Measurements from ENCODE around the gene PDSS2. TPM values are rescaled to one million over a fixed set of nuclear protein-coding genes. Genes with fewer than 3 reads are reported as not detected.
A peak's percentile ranks its signal among the peaks of the same experiment; 100 is the strongest.
"Not testable (repeated sequence)": the region's sequence is repeated elsewhere in the genome, so short reads cannot be mapped to it uniquely, and the experiment has no call there.

The PDSS2 gene
- total RNA-seq, 1 donor from 2014 or later, result 16.2 TPM

- no peak for TF ChIP-seq CTCF (IDR thresholded peaks at IDR 0.05)
- H3K4me3 ChIP-seq, result no peak overlapping the region
- no peak for ATAC-seq
Measured at GRCh38 chr6:107205058-107205998, 254.0 kb downstream of the PDSS2 start.

GRCh38 chr6:107202876-107203468 lies 256.4 kb downstream of the PDSS2 start:
- intact Hi-C loops (cut with DNase I), result no loop called here
- H3K27ac ChIP-seq, result no peak overlapping the region
- H3K27me3 ChIP-seq, result no peaks in the 10 kb centered on the region
- no peaks in the 10 kb centered on the region for H3K9me3 ChIP-seq
- H3K4me3 ChIP-seq, result no peak overlapping the region
- TF ChIP-seq CTCF (IDR thresholded peaks at IDR 0.05), result no peak
- H3K4me1 ChIP-seq, result no peaks in the 10 kb centered on the region
- DNase-seq (no peak), ATAC-seq (peak; percentile 46)
- no peaks in the 10 kb centered on the region for H3K36me3 ChIP-seq

More at GRCh38 chr6:107205058-107205998, 254.0 kb downstream of the PDSS2 start:
- DNase-seq, result no peak
- Histone ChIP-seq H3K36me3 (no peaks in the 10 kb centered on the region), H3K27ac (no peak overlapping the region), H3K27me3 (no peaks in the 10 kb centered on the region), H3K9me3 (no peaks in the 10 kb centered on the region), H3K4me1 (no peaks in the 10 kb centered on the region)
- intact Hi-C loops (cut with DNase I), result no loop called here

- H3K36me3 ChIP-seq, result no peaks in the 10 kb centered on the region
- H3K27me3 ChIP-seq, result no peaks in the 10 kb centered on the region
- H3K4me1 ChIP-seq, result no peaks in the 10 kb centered on the region
- intact Hi-C loops (cut with DNase I), result no loop called here
- TF ChIP-seq CTCF (IDR thresholded peaks at IDR 0.05), result no peak
- no peak overlapping the region for H3K27ac ChIP-seq
- H3K4me3 ChIP-seq, result no peak overlapping the region
- DNase-seq (no peak), ATAC-seq (no peak)
- H3K9me3 ChIP-seq, result no peaks in the 10 kb centered on the region
Measured at GRCh38 chr6:107198631-107199416, 260.5 kb downstream of the PDSS2 start.

- H3K27me3 ChIP-seq, result no peaks in the 10 kb centered on the region
- ATAC-seq, result no peak
- no peak for DNase-seq
- no peak overlapping the region for H3K27ac ChIP-seq
- H3K9me3 ChIP-seq, result no peaks in the 10 kb centered on the region
- no peaks in the 10 kb centered on the region for H3K36me3 ChIP-seq
- H3K4me3 ChIP-seq, result no peak overlapping the region
- no peaks in the 10 kb centered on the region for H3K4me1 ChIP-seq
- intact Hi-C loops (cut with DNase I), result no loop called here
- no peak for TF ChIP-seq CTCF (IDR thresholded peaks at IDR 0.05)
Measured at GRCh38 chr6:107196152-107196551, 263.2 kb downstream of the PDSS2 start.

- H3K9me3 ChIP-seq; H3K27me3 ChIP-seq; H3K27ac ChIP-seq; intact Hi-C loops (cut with DNase I); DNase-seq; H3K4me3 ChIP-seq; ATAC-seq; H3K36me3 ChIP-seq; H3K4me1 ChIP-seq: not testable (repeated sequence)
Measured at GRCh38 chr6:107194723-107195122, 264.6 kb downstream of the PDSS2 start.
